NCI-H345 treated with DMSO at 0.1 percent for 48 hours (cell line): Measurements from ENCODE around the gene KIF25.

Source experiments
- DNase-seq: peaks from one replicate; lab custom pipeline; 2025; ENCODE audit not compliant: unreplicated experiment; lab: John Stamatoyannopoulos, UW

KIF25 gene

GRCh38 chr6:168016176-168016620, 18.7 kb downstream of the KIF25 start:
- DNase-seq = no peak

- no peak for DNase-seq
Observed at GRCh38 chr6:168016721-168017525, 19.5 kb downstream of the KIF25 start.

- DNase-seq = peak; percentile 32
Observed at GRCh38 chr6:168017629-168018028, 20.2 kb downstream of the KIF25 start.

- no peak for DNase-seq
Observed at GRCh38 chr6:168018664-168019063, 21.2 kb downstream of the KIF25 start.

GRCh38 chr6:168020242-168020641, 22.8 kb downstream of the KIF25 start:
- DNase-seq = no peak

GRCh38 chr6:168021581-168021980, 24.1 kb downstream of the KIF25 start:
- no peak for DNase-seq

GRCh38 chr6:168022488-168023321, 25.2 kb downstream of the KIF25 start:
- DNase-seq = no peak

- no peak for DNase-seq
Observed at GRCh38 chr6:168024951-168025510, 27.6 kb downstream of the KIF25 start.

- DNase-seq = no peak
Observed at GRCh38 chr6:168025831-168026710, 28.6 kb downstream of the KIF25 start.

- no peak for DNase-seq
Observed at GRCh38 chr6:168026925-168027324, 29.5 kb downstream of the KIF25 start.

GRCh38 chr6:168027521-168027920, 30.1 kb downstream of the KIF25 start:
- no peak for DNase-seq

- no peak for DNase-seq
Observed at GRCh38 chr6:168028181-168028580, 30.7 kb downstream of the KIF25 start.

- no peak for DNase-seq
Observed at GRCh38 chr6:168029459-168030217, 32.2 kb downstream of the KIF25 start.

- no peak for DNase-seq
Observed at GRCh38 chr6:168030218-168030746, 32.8 kb downstream of the KIF25 start.

- DNase-seq = no peak
Observed at GRCh38 chr6:168030908-168031307, 33.4 kb downstream of the KIF25 start.

GRCh38 chr6:168031411-168031971, 34.0 kb downstream of the KIF25 start:
- DNase-seq = no peak

GRCh38 chr6:168032005-168032760, 34.7 kb downstream of the KIF25 start:
- DNase-seq = no peak

GRCh38 chr6:168033791-168034190, 36.3 kb downstream of the KIF25 start:
- no peak for DNase-seq

- no peak for DNase-seq
Observed at GRCh38 chr6:168034537-168034936, 37.1 kb downstream of the KIF25 start.
